Measurements from ENCODE around the gene PYGO1.
"Not testable (repeated sequence)": the region's sequence is repeated elsewhere in the genome, so short reads cannot be mapped to it uniquely, and the experiment has no call there.

- TF ChIP-seq, protein P1, sequence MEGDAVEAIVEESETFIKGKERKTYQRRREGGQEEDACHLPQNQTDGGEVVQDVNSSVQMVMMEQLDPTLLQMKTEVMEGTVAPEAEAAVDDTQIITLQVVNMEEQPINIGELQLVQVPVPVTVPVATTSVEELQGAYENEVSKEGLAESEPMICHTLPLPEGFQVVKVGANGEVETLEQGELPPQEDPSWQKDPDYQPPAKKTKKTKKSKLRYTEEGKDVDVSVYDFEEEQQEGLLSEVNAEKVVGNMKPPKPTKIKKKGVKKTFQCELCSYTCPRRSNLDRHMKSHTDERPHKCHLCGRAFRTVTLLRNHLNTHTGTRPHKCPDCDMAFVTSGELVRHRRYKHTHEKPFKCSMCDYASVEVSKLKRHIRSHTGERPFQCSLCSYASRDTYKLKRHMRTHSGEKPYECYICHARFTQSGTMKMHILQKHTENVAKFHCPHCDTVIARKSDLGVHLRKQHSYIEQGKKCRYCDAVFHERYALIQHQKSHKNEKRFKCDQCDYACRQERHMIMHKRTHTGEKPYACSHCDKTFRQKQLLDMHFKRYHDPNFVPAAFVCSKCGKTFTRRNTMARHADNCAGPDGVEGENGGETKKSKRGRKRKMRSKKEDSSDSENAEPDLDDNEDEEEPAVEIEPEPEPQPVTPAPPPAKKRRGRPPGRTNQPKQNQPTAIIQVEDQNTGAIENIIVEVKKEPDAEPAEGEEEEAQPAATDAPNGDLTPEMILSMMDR (IDR thresholded peaks at IDR 0.05): not testable (repeated sequence)
- not testable (repeated sequence) for TF ChIP-seq EZH2, EZH2phosphoT487 (IDR thresholded peaks at IDR 0.05)
Observed at GRCh38 chr15:55593019-55593418, 4.9 kb upstream of the PYGO1 start.

All from neural progenitor cell (in vitro differentiated cells).